ENCODE data around the gene GNMT.

DNA sequence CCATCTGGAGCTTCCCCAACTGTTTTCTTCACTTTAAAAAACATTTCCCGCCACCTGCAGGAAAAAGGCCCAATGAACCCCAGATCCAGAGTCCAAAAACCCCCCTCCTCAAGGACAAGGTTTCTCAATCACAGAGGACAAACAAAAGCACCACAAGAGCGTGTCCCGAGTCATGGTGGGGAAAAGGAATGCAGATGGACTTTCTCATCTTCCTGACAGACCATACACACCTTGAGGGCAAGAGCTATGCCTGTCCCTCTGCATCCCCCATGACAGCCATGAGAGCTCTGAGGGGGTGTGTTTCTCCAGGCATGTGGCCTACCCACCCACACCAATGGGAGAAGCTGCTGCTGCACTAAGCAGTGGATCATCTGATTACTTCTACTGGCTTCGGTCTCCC, 9.4 kb downstream of the GNMT start:
- TF ChIP-seq, protein P1, sequence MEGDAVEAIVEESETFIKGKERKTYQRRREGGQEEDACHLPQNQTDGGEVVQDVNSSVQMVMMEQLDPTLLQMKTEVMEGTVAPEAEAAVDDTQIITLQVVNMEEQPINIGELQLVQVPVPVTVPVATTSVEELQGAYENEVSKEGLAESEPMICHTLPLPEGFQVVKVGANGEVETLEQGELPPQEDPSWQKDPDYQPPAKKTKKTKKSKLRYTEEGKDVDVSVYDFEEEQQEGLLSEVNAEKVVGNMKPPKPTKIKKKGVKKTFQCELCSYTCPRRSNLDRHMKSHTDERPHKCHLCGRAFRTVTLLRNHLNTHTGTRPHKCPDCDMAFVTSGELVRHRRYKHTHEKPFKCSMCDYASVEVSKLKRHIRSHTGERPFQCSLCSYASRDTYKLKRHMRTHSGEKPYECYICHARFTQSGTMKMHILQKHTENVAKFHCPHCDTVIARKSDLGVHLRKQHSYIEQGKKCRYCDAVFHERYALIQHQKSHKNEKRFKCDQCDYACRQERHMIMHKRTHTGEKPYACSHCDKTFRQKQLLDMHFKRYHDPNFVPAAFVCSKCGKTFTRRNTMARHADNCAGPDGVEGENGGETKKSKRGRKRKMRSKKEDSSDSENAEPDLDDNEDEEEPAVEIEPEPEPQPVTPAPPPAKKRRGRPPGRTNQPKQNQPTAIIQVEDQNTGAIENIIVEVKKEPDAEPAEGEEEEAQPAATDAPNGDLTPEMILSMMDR (IDR thresholded peaks at IDR 0.05; ENCODE audit: low read depth, low read length): no peak
- TF ChIP-seq EZH2phosphoT487 (IDR thresholded peaks at IDR 0.05; ENCODE audit: low read depth): no peak
